ENCODE results near the gene GSTM5. TPM values are rescaled to one million over a fixed set of nuclear protein-coding genes. Genes with fewer than 3 reads are reported as not detected.
"Not testable (repeated sequence)": the region's sequence is repeated elsewhere in the genome, so short reads cannot be mapped to it uniquely, and the experiment has no call there.

GSTM5 gene
- total RNA-seq, 1 experiment from 2014 or later = not detected

DNA sequence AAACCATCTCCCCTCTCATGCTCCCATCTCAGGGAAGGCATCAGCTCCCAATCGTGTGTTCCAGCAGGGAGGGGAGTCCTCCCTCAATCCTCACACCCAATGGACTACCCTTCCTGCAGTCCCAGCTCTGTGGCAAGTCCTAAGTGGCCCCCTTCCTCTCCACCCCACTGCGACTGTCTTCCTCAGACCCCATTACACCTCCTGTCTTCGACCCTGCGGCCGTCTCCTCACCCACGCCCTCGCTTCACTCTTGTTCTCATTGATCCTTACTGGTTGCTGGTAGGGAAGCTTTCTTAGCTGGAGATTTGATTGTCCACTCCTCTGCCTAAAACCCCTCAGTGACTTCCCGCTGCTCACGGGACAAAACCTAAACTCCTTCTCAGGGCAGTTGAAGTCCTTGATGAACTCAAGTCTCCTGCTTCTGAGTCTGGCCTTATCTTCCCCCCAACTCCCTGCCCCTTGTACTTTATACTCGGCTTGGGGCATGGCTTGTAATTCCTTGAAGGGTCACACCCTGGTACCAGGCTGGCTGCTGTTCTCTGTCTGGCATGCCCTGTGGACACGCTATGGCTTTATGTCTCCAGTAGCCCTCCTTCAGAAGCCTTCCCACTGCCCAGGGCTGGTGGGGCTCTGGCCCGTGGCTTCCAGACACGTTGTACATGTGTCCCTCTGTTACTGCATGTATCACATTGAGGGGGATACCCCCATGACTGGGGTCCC is 54.0 kb downstream of the GSTM5 start:
- no peak for DNase-seq (ENCODE audit: low read depth, low spot score)
- in situ Hi-C loops (cut with HindIII; ENCODE audit: low pct_unique_long_range_greater_than_20kb, low sequenced_read_pairs) = no loop called here

DNA sequence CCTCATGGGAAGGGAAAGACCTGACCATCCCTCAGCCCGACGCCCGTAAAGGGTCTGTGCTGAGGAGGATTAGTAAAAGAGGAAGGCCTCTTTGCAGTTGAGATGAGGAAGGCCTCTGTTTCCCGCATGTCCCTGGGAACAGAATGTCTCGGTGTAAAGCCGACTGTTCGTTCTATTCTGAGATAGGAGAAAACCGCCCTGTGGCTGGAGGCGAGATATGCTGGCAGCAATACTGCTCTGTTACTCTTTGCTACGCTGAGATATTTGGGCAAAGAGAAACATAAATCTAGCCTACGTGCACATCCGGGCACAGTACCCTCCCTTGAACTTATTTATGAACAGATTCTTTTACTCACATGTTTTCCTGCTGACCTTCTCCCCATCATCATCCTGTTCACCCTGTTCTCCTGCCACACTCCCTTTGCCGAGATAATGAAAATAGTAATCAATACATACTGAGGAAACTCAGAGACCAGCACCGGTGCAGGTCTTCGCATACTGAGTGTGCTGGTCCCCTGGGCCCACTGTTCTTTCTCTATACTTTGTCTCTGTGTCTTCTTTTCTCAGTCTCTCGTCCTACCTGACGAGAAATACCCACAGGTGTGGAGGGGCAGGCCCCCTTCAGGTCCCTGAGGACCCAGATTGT is 55.1 kb downstream of the GSTM5 start:
- DNase-seq (ENCODE audit: low read depth, low spot score); in situ Hi-C loops (cut with HindIII; ENCODE audit: low pct_unique_long_range_greater_than_20kb, low sequenced_read_pairs): not testable (repeated sequence)

Other genes with a start within 250 kb of the GSTM5 start
- gene SYPL2, start 245.7 kb upstream of the GSTM5 start, total RNA-seq (2014; rRNA removed; shearing (Covaris generic)) = 0.35 and 0.37 TPM in 2 replicates
- gene ATXN7L2, start 228.3 kb upstream of the GSTM5 start, total RNA-seq (2014; rRNA removed; shearing (Covaris generic)) = 0.88 and 1.4 TPM in 2 replicates
- 4.5 and 4.7 TPM in 2 replicates for gene CYB561D1, start 218.2 kb upstream of the GSTM5 start, total RNA-seq (2014; rRNA removed; shearing (Covaris generic))
- gene AMIGO1, start 202.5 kb upstream of the GSTM5 start, total RNA-seq (2014; rRNA removed; shearing (Covaris generic)) = 2.4 and 2.6 TPM in 2 replicates
- 0.03 and 0.98 TPM in 2 replicates for gene GPR61, start 172.4 kb upstream of the GSTM5 start, total RNA-seq (2014; rRNA removed; shearing (Covaris generic))
- 8.3 TPM in 2 replicates for gene GNAI3, start 163.6 kb upstream of the GSTM5 start, total RNA-seq (2014; rRNA removed; shearing (Covaris generic))
- gene GNAT2, start 92.6 kb upstream of the GSTM5 start, total RNA-seq (2014; rRNA removed; shearing (Covaris generic)) = 0.11 and 0.18 TPM in 2 replicates
- gene AMPD2, start 92.4 kb upstream of the GSTM5 start, total RNA-seq (2014; rRNA removed; shearing (Covaris generic)) = 30.2 and 31.9 TPM in 2 replicates
- gene GSTM4, start 56.2 kb upstream of the GSTM5 start, total RNA-seq (2014; rRNA removed; shearing (Covaris generic)) = 32.1 and 43.6 TPM in 2 replicates
- gene GSTM2, start 44.2 kb upstream of the GSTM5 start, total RNA-seq (2014; rRNA removed; shearing (Covaris generic)) = 2.2 and 5.9 TPM in 2 replicates
- gene GSTM1, start 24.4 kb upstream of the GSTM5 start, total RNA-seq (2014; rRNA removed; shearing (Covaris generic)) = not detected in 2 replicates
- gene GSTM3, start 28.8 kb downstream of the GSTM5 start, total RNA-seq (2014; rRNA removed; shearing (Covaris generic)) = 67.6 and 72.1 TPM in 2 replicates
- not detected in 2 replicates for gene EPS8L3, start 51.7 kb downstream of the GSTM5 start, total RNA-seq (2014; rRNA removed; shearing (Covaris generic))
- gene CSF1, start 198.6 kb downstream of the GSTM5 start, total RNA-seq (2014; rRNA removed; shearing (Covaris generic)) = 3.2 and 4.0 TPM in 2 replicates

All from SK-MEL-5 (cell line).